HuH-7 (cell line): ENCODE results near the gene LARP4B.
A peak's percentile ranks its signal among the peaks of the same experiment; 100 is the strongest.

Experiments
- DNase-seq: peaks from one replicate; pipeline ENCODE4 v3.0.0; 2011; ENCODE audit warnings: low spot score

The LARP4B gene

DNA sequence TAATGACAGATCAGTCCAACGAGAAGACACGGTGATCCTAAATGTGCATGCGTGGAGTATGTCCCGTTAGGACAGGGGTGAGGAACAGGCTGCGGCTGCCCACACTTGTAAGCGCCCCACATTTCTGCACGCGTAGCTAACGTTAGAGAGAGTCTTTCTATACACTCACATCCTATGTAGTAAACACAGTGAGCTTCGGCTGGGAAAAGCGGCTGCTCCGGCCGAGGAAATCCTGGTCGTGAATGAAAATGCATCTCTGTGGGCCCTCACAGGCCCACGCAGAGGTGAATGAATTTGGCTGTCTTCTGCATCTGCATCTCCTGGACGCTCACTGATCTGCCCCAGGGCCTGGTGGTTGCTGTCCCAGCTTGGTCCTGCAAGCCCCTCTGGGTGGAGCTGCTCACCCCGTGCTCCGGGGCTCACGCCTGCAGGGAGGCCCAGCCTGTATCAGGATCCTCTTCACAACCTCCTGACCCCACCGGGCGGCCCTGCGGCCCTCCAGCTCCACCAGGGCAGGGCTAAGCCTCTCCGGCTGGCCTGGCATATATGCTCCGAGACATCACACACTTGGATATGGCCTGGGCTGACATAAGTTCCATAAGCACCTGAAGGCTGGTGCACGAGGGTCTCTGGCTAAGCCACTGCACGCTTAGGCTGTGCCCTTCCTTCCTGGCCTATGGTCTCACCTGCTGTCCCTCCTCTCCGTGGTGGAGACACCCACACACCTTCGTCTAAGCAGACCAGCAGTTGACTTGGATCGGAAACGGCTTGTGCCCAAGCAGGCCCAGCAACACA, 124.1 kb downstream of the LARP4B start:
- no peak for DNase-seq

DNA sequence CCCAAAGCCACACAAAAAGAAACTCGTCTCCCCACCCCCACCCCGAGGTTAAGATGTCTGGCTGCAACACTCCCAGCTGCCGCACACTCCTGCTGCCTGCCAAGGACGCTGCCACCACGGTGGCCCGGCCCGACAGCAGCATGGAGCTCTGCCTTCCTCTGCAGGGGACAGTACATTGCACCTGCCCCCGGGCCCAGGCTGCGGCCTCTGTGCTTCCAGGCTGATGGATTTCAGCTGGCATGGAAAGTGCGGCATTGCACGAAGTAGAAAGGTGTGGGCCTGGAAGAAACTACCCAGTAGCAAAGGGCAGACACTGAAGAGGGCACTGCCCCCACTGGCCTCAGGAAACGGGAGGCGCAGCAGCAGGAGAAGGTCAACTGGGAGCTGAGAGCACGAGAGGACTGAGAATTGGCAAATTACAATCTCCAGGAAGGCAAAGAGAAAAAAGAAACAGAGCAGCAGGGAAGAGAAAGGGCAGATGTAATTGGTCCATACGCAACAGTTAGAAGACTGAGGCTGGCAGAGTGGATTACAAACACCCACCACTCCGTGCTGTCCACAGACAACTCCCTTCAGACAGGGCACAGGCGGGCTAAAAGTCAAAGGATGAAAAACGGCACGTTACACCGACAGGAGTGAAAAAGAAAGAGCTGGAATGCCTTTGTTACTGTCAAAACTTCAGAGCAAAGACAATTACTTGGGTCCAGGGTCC, 124.9 kb downstream of the LARP4B start:
- DNase-seq, result no peak

DNA sequence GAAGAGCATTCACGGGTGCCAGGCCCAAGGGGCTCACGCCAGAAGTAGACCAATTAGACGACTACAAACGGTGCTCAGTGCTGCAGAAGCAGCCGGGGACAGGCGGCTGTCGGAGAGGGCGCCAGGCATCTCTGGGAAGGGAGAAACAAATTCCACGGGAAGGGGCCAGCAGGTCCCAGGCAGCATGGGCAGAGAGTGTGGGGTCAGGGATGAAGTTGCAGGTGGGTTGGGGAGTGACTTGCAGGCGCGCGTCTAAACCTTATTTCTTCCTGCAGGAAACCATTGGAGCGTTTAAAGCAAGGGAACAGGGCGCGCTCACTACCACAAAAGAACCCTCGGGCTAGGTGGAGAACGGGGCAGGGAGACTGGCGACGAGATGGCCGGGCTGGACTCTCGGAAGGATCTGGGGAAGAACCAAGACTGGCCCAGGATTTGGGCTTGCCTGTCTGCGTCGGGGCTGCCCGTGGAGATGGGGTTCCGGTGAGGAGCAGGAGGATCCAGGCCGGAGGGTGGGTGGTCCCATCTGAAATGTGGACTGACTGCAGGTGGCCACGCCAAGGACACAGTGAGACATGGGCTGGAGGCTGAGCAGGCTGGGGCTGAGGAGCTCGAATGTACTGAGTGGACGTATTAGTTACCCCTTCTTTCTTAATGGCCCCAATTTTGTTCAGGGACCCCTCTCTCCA, 125.7 kb downstream of the LARP4B start:
- DNase-seq, result no peak

DNA sequence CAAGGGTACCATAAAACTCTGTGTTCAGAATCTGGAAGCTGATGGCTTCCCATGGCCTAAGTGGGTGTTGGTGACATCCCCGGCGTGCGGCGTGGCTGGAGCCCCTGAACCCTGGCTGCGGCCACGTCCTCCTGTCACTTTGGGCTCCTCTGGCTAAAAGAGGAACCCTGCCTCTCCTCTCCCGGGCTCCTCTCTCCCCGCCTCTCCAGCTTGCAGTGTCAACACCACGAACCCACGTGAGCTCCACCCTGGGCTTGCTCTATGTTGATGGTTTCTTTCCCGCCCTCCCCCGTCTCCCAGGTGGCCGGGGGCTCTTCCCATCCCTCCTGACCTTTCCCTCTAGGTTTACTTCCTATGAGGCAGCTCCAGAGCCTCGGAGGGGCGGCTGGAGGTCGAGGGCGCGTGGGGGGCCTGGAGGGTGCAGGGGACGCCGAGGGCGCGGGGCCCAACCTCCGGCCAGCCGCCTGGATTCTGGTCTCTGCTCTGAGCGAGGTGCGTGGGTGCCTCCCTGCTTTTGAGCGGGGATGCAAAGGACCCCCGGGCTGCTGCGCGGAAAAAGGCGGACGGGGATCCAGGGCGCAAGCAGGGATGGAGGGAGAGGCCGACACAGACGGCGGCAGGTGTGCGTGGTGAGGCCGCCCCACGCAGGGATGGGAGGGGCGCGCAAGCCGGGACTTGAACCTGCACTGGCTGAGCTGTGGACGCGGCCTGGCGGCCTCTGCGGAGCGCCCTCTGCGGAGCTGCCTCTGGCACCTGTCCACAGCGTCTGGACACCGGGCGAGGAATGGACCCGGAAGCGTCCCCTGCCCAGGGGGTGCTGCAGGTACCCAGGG, 126.5 kb downstream of the LARP4B start:
- no peak for DNase-seq

DNA sequence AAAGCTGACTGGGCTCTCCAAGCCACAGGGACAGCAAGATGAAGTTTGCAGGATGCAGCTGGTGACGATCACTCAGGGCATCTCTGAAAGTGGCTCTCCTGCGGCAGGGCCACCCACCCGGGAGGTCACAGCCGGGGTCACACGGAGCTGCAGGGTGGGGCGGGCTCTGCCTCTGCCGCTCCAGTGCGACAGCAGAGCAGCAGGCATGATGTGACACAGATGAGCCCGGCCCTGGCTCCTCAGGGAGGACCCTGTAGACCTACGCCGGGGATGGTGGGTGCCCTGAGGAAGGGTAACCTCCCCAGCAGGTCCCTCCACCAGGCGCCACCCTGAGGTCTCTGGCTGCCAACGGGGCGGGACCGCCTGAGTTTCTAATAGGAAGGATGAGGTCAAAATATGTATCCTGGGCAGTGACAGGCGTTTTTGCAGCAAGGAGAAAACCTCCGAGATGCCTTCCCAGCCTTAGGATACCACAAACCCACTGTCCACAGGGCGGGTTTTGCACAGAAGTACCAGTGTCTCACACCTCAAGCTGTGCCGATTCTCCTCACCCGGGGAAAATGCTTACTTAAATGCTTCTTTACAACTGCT, 127.2 kb downstream of the LARP4B start:
- DNase-seq, result no peak

DNA sequence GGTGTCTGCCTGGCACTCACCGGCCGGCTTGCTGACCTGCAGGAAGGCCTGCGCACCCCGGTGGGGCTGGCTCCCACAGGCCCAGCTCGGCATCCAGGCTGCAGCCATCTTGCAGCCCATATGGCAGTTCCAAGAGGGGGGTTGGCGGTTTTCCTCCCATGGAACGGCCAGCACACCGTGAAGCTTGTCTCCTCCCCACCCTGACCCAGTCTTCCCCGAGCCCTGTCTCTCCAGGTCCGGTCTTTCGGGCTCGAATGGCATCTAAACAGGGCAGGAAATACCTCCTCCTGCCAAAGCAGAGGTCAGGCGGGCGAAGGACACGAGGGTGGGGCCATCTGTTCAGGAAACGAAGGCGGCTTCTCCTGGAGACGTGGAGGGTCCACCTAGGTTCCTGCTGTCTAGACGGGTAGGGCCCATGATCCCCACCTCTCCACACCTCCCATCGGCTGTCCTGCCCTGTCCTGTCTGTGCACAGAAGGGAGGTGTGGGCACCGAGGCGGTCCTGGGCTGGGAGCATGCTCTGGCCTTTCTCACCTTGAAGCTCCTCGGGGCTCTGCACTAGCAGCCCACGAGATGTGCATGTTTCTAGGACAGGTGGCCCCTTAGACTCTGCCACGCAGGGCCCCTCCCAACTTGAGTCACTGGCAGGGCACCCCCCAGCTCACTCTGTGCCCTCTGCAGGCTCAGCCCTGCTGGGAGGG, 128.3 kb downstream of the LARP4B start:
- DNase-seq, result no peak

DNA sequence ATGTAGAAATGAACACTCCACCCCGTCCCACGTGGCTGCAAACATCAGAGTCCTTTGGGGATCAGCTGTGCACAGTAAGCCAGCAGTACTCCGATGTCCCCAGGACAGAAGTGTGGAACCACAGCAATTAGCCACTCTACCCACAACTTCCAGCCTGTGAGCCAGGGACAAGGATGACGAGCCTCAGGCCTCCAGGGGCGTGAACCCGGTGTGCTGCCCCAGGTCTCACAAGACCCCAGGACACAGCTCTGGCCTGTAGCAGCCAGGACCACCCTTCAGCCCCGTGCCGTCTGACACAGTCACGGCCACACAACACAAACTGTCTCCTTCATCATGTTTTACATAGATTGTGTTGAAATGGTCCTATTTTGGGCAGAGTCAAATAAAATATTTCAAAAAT, 129.0 kb downstream of the LARP4B start:
- no peak for DNase-seq

DNA sequence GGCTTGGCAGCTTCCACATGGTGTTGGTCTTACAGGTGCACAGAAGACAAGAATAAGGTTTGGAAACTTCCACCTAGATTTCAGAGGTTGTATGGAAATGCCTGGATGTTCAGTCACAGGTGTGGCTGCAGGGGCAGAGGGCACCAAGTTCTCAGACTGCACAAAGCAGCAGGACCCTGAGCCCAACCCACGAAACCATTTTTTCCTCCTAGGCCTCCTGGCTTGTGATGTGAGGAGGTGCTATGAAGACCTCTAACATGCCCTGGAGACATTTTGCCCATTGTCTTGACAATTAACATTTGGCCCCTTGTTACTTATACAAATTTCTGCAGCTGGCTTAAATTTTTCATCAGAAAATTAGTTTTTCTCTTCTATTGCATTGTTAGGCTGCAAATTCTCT, 134.3 kb downstream of the LARP4B start:
- DNase-seq, result no peak

DNA sequence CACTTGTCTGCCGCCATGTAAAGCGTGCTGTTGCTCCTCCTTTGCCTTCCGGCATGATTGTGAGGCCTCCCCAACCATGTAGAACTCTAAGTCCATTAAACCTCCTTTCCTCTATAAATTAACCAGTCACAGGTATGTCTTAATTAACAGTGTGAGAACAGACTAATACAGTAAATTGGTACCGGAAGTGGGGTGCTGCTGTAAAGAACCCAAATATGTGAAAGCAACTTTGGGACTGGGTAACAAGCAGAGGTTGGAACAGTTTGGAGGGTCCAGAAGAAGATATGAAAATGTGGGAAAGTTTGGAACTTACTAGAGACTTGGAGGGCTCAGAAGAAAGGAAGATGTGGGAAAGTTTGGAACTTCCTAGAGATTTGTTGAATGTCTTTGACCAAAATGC, 135.3 kb downstream of the LARP4B start:
- DNase-seq, result no peak

DNA sequence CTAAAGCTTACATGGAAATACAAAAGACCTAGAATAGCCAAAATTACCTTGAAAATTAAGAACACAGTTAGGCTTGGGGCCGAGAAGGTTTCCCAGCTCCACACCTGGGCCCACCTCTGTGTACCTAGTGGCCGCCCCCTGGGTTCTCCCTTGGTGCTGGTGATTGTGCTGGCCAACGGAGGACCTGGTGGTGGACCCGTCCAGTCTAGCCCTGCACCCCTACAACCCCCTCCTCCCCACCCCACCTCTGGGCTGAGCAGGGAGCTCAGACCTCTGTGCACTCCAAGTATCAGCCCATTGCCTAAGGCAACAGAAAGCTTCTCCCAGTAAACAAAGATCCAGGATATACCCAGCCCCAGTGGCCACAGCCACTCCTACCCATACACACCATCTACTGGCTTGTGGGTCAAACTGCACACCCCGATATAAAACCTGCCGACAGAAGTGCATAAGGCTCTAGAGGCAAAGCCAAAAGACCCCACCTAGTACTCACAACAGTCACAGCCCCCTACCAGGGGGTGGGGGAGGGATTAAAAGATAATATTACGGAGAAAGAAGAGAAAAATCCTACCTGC, 137.0 kb downstream of the LARP4B start:
- no peak for DNase-seq

DNA sequence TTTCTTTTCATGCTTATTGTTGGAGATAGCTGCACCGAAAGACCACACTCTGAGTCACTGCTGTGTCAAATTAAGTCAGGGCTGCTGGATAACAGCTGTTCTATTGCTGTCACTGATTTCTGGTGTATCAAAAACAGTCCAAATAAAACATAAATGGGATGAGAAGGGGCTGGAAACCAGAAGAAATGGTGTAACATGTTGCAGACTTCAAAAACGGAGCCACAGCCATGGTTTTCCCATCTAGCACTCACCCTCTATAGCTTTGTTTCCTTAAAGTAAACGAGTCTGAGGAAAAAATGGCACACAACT, 138.8 kb downstream of the LARP4B start:
- DNase-seq, result no peak

DNA sequence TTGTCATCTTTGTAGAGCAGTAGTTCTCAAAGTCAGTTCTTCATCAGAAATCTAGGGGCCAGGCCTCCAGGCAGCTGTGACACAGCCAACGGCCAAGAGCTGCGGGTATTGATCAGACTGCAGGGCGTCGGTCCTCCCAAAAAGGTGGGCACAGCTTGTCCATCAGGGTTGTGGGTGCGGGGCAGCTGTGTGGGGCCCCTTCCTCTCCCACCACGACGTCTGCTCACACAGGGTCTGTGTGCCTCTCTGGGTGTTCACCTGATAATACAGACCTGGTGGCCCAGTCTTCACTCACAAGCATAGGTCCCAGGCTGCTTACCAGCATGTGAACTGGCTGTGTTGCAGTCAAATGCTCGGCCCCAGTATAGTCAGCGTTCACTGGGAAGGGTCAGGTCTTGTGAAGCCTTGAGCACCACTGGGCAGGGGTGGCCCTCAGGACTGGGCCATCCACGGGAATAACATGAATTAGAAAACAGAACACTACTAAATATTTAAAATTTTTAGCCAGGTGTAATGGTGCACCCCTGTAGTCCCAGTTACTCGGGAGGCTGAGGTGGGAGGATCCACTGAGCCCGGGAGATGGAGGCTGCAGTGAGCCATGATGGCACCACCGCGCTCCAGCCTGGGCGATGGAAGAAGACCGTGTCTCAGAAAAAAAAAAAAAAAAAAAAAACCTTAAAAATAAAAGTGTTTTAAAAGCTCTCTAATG, 139.3 kb downstream of the LARP4B start:
- no peak for DNase-seq

DNA sequence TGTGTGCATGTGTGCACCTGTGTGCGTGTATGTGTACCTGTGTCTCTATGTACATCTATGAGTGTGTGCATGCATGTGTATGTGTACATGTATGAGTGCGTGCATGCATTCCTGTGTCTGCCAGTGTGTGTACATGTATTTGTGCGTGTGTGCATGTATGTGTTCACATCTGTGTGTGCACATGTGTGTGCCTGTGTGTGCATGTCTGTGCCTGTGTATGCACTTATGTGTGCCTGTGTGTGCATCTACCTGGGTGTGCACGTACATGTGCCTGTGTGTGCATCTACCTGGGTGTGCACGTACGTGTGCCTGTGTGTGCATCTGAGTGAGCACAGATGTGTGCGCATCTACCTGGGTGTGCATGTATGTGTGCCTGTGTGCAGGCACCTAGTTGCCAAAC, 139.9 kb downstream of the LARP4B start:
- no peak for DNase-seq

DNA sequence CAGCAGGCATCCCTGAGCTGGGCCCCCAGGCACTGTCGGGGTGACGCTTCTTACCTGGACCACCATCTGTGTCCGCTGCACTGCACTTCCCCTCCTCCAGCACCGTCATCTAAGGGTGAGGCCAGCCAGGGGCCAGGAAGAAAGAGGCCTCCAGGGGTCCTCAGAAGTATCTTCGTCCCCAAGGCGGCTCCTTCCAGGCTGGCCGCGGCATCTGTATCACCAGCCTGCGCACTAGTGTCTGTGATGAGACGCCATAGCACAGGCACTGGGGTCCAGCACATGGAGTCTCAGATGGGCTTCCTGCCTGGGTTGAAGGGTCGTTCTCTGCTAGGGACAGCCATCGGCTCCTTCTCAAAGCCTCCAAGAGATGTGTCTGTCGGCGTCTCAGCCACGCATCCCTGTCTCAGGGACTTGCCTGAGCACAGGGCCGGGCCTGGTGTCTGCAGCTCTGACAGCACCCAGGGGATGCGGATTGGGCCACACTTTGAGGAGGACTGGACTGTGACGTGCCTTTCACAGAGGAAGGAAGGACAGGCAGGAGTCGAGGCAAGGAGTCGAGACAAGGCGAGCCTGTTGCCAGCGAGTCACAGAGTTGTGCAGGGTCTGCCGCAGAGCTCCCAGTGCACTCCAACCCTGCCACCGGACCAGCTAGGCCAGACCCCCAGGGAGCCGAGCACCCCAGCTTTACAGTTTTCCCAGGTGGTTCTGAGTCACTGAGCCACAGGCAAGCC, 140.5 kb downstream of the LARP4B start:
- DNase-seq, result no peak

DNA sequence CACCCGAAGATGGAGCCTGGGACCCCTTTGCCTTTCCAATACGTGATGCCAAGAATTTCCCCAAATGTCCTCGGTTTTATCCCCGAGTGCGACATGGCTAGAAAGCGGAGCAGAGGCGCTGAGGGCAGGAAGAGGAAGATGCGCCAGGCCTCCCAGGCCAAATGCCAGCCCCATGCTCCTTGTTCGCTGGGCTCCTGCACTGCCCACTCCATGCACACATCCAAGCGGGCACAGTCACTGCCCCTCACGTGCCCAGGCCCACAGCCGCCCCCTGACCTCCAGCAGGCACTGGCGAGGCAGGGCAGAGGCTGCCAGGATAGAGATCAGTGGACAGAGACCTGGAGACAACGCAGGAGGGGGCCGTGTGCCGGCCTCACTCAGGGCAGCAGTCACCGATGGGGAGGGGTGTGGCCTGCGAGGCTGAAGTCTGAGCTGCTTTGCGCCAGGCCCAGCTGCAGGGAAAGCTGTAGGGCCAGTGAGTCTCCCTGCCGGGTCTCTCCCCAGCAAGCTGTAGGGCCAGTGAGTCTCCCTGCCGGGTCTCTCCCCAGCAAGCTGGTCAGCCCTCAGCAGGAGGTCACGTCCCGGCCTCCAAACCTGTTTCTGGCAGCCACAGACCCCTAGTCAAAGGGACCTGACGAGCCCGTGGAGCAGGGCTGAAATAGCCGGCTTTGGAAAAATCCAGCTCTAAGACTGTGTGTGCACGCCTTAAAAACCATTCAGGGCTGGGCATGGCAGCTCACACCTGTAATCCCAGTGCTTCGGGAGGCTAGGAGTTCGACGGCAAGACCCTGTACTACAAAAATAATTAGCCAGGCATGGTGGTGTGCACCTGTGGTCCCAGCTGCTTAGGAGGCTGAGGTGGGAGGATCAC, 141.4 kb downstream of the LARP4B start:
- DNase-seq, result no peak

DNA sequence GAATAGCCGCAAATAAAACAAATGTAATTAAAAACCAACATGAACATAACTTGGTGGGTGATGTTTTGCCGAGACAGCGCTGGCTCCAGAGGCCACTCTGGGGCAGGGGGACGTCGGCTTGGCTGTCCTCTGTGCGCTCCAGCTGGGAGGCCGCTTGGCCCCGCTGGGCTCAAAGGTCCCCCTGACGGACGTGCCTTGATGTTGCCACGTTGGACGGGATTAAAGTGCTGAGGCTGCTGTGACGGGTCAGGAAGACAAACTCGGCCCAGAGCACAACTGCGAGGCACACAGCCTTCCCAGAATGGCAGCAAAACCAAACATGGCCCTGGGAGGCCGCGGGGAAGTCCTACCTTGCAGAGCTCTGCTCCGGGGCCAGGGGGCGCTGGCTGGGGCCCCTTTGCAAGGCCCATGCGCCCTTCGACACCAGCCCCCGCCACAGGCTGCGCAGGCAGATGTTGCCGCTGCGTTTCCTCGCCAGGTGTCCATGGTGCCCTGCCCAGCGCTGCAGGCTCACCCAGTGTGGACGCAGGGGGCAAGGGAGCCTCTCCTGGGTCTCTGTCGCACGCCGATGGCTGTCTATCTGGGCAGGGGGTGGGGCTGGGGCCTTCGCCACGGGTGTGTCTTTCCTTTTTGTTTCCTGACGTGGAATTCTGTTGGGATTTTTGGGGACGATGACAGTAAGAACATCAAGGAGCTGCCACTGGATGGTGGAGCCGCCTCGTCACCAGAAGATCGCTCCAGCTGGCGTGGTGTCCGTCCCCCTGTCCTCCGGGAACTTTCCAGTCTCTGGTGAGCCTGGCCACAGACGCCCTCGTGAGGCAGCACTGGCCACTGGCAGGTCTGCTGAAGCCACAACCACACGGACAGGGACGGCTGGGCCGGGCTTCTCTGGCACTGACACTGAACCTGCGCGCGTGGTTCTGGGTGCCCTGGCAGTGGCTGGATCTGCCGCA, 142.4 kb downstream of the LARP4B start:
- DNase-seq, result peak; percentile 97

DNA sequence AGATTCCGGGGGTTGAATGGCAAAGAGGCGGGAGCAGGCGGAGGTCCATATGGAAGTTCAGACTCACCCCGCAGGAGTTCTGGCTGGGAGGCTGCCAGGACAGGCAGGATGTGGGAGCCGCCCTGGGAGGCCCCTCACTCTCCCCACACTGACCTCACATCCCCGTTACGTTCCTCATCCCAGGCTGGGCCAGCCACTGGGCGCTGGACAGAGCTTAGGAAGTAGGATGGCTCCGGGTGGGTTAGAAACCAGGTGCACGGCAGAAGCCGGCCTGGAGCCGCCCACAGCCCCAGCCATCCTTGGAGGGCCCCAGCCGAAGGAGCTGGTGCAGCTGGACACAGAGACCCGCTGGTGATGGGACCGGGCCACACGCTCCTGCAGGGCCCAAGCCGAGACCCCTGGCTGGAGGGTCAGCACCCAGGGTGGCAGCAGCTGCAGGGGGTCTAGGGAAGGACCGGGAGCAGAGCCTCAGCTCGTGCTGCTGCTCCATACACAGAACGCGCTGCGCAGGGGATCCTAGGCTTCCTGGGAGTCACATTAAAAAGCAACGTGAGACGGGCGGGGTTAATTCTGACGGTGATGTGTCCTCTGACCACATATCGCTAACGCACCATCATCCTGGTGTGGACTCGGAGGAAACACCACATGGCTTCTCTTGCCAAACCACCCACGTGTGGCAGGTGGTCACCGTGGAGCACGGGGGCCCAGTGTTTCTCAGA, 143.4 kb downstream of the LARP4B start:
- no peak for DNase-seq
